HTERT RPE-1 (cell line): ENCODE results near the gene GMNC.

Experiments
- in situ Hi-C: fragments of 300-500 bp; cut with MboI; formaldehyde crosslinking; loops from 4 replicates; pipeline ENCODE4 v1.14.3; 2020; ENCODE audit warnings: low sequenced_read_pairs

GMNC gene

DNA sequence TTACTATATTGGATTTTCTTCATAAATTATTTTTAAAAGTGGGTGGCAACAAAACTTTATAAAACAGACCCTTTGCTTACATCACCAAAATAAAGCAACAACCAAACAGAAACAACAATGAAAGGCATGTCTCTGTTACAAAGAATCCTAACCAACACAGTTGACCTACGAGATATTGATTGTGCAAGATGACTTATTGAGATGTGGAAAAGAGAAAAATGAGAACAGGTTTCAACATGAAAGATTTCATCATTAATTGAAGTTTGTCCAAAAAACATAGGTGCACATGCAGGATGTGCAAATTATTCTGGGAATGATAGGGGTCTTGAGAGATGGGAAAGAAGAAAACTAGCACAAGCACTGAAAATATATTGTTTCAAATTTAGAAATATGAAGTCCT is 9.0 kb downstream of the GMNC start:
- in situ Hi-C loops, result no loop called here

DNA sequence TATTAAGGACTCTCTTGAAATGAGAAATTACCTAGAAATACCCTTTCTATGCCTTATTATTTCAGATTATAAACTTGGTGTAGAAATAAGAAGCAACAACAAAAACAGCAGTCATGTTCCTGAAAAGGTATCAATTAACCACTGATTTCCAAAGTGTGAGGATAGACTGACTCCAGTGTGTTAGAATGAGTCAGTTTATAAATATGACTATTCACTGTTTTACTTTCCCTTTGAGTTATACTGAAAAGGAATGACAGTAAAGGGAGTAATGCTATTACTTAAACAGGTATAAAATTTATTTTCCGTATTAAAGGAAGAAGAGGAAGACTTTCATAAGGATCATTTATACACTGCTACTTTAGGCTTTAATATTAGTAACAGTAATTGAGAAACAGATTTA is 12.9 kb downstream of the GMNC start:
- in situ Hi-C loops, result no loop called here

DNA sequence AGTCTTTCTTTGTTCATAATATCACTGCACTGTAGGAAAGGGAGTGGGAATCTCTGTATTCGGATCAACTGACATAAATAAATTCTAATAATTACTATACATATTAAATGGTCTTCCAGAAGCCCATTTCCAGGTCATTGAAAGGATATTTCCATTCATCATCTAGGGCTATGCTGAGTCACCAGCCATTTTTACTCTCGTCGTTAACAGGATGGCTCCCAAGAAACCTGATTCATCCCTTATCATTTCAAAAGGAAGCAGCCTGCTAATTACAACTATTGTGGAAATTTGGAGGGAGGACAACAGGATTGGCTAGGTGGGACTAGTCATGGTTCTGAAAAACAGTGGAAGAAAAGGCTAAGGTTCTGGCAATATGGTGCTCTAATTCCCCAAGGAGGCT is 13.6 kb downstream of the GMNC start:
- in situ Hi-C loops, result no loop called here

DNA sequence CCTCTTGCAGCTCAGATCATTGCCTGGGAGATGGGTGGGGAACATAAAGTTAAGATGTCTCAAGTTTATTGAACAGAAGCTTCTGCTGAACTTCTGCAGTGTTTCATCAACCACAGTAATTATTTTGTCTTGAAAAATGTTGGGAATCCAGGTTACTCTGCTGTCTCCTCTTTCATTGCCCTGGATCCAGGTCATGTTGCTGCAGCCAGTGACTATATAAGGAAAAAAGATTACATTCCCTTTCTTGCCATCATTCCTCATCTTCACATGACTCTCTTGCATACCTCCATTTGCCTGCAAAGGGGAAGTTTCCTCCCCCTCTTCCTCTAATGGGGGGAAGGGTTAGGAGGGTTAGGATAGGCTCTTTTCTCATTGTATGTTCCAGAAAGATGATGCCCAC is 15.1 kb downstream of the GMNC start:
- in situ Hi-C loops, result no loop called here

DNA sequence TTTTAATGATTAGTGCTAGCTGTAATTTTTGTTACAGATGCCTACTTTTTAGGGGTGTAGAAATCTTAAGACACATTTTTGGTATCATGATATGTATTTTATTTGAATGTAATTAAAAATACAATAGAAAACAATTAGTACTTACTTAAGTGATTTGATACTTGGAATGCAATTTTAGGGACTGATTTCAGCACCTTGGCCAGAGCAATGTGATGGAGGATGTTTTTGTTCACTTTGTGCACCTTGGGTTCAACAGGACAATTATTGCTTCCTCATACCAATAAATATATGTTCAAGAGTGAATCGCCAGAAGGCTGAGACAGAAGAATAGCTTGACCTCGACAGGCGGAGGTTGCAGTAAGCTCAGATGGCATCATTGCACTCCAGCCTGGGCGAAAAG is 22.3 kb downstream of the GMNC start:
- in situ Hi-C loops, result no loop called here

DNA sequence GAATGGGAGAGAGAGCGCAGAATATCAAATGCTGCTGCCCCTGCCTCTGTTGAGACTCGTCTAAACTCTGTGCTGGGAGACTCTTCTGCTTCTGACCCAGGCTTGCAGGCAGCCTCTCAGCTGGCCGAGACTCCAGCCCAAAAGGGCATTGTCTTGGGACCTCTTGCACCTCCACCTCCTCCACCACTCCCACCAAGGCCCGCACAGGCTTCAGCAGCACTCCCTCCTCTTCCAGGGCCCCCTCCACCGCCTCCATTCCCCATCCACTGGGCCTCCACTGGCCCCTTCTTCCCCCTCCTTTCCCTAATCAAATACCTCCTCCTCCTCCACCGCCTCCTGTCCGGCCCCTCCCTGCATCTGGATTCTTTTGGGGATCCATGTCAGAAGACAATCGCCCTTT is 31.3 kb downstream of the GMNC start:
- in situ Hi-C loops, result no loop called here

DNA sequence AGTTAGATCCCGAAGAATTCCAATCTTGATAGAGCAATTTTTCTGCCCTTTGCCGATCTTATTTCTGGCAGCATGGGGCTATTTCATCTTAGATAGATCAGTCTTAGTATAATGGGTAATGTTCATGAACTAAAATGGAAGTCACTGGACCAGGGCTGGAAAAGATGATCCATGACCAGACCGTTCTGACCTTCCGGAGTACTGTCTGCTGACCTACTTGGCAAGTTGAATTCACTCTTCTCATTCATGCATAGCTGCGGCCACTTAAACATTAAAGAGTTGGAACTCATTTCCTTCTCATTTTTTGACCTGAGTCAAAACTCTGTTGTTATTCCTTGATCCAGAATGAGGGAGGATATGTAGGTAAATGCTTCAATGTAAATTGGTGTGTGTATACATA is 32.5 kb downstream of the GMNC start:
- in situ Hi-C loops, result no loop called here

DNA sequence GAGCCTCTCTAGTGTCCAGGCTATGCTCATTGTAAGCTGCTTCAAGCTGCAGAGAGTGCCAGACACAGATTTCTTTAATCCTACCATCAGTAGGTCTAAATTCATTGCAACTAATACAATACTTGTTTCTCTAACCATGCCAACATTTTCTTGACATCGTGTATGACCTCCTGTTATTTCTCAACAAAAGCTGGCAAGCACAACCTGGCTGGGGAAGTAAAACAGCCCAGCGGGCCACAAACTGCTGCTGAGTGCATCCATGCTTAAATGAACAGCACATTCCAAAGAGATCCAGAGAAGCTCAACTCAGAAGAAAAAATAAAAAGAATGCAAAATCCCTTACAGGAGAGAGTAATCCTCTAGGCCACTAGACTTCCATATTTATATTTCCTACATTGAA is 36.5 kb downstream of the GMNC start:
- in situ Hi-C loops, result no loop called here

DNA sequence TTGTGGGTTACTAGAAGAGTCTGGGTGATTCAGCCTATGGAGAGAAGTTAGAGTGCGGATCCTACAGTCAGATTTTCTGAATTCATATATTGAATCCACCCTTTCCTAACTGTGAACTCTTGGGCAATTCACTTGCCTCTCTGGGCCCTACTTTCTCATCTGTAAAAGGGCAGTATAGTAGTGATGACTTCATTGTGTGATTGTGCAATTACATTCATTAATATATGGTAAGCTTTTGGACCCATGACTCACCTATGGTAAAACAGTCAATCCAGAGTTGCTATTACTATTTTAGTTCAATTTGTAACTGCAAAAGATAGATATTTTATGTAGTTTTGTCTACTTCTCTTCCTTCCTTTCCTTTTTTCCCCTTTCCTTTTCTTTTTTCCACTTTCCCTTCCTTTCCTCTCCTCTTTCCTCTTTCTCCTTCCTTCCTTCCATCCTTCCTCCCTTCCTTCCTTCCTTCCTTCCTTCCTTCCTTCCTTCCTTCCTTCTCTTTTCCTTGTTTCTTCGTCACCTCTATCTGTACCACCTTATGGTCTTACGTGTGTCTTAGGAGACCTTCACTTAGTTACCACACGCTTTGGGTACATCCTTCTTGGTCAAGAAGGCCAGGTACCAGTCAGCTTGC is 37.0 kb downstream of the GMNC start:
- in situ Hi-C loops, result no loop called here

DNA sequence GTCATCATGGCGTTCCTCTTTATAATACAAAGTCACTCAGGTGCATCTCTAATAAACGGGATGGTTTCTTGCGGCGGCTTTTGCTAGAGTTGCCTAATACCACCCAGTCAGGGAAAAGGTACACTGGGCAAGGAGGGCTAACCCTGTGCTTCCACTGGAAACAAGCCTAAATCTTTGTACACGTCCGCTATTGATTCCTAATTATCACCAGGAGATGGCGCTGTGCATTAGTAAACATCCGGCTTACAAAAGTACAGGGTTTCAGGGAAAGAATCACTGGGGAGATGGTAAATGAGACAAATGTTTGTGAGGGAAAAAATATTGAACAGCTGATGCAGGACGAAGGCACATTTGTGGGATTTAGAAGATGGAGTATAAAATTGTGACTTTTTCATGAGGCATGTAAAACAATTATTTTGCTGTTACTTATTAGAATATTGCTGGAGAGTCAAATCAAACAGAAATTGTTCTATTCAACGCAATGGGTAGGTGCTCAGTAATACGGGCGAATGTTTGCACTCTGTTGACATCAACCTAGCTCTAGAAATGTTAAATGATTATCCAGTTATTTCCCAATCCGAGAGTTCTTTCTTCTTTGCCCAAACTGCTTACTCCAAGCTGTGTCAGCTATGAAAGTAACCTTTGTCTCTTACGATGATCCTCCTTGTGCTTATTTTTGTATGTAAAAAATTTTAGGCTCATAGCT is 50.6 kb downstream of the GMNC start:
- in situ Hi-C loops, result no loop called here

DNA sequence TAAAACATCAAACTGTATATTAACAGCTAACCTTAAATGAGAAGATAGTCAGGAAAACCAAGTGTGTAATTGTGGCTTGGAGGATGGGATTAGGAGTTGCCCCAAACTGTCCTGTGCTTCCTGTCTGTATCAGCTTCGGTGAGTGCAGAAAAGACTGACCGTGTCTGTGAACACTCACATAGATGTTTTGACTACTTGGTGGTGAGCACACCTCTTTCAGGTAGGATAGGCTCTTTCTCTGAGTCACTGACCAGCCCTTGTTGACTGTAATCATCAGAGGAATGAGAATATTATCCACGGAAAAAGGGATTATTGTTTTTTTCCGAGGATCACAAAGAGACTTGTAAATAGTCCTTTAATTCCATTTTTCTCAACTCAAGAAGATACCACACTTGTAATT is 51.5 kb downstream of the GMNC start:
- in situ Hi-C loops, result no loop called here

DNA sequence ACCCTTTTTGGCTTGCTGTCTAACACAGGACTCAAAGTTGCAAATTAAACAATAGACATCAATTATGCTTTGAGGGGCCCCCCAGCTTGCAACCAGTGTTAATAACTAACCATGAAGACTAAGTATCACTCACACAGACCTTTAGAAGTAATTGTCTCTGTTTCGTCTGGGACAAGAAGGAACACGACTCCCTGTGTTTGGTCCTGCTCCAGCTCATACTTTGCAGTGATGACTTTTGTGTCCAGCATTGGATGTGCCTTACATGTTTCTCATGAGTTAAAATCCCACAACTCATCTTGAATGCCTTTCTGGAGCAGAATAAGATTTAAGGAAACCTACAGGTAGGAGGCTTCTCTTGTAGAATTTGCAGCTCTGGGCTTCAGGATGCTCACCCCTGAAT is 53.1 kb downstream of the GMNC start:
- in situ Hi-C loops, result no loop called here

DNA sequence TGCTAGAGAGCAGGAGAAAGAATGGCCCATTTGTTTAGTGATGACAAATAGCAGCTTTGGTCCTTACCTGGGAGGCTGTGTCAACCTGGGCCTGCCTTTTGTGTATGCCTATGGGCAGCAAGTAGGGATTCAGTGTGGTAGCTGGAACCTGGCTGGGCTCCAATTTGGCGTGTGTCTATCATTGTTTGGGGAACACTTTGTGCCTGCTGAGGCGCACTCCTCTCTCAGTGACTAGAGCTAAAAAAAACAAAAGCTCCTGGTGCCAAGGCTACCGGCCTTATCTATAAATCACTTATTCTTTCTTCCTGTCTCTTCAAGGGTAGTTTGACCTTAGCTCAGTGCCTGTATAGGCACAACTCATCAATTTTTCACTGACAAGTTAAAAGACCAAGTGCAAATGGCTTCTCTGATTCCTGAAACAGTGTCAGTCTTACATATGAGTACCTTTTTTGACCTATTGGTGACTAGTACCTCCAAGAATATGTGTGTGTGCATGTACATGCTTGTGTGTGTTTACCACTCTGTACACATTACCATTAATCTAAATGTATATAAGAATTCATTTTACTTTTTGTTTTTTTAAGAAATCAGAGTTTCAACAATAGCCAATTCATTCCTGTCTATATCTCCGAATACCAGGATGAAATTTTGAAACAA is 54.6 kb downstream of the GMNC start:
- in situ Hi-C loops, result no loop called here
